Ovary (tissue), 3 donors: ENCODE data around the gene PAAF1.

Source experiments
- POLR2A ChIP-seq: fragments of 450-650 bp; IDR thresholded peaks from one replicate; pipeline ENCODE4 v1.6.1; 2017; ENCODE audit warnings: antibody characterized with exemption, mild to moderate bottlenecking, moderate library complexity
- TF ChIP-seq, protein P1 (sequence below), 3 donors: fragments of 450-650 bp in 2 of 3; fragments of 200-600 bp in 1 of 3; IDR thresholded peaks; one replicate each; pipeline versions ENCODE4 v1.5.1 to v1.8.0; 2016 to 2022; ENCODE audit warnings: antibody characterized with exemption in 3 of 3, mild to moderate bottlenecking in 1 of 3
- donor health status: DM: no; HTN: no; CAD: no.

DNA sequence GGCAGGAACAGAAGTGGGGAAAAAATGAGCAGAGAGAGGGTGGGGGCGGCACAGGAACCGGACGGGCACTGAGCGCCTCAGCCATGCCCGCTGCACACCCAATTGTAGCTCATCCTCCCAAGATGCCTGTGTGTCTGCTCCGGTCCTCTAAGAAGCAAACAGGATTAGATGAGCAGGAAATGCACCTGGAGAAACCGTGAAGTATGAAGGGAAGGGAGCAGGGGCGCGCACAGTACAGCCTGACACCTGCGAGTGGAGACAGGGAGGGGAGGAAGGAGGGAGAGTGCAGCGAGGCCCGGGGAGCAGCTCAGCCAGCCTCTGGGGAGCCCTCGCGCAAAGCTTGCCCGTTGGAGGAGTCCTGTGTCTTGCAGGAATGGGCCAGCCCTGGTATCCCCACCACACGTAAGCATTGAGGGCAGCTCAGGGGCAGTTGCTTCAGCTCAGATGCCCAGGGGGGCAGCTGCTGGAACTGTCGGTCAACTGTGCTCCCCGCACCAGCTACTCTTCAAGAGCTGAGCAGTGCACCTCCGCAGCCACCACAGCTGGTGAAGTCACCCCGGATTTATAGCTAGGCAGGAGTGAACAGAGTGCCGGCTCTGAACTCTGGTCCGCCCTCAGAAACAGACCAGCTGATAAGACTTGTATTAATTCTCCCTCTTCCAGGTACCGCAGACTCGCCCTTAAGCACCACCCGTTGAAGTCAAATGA lies 81.0 kb downstream of the PAAF1 start:
- TF ChIP-seq, protein P1, sequence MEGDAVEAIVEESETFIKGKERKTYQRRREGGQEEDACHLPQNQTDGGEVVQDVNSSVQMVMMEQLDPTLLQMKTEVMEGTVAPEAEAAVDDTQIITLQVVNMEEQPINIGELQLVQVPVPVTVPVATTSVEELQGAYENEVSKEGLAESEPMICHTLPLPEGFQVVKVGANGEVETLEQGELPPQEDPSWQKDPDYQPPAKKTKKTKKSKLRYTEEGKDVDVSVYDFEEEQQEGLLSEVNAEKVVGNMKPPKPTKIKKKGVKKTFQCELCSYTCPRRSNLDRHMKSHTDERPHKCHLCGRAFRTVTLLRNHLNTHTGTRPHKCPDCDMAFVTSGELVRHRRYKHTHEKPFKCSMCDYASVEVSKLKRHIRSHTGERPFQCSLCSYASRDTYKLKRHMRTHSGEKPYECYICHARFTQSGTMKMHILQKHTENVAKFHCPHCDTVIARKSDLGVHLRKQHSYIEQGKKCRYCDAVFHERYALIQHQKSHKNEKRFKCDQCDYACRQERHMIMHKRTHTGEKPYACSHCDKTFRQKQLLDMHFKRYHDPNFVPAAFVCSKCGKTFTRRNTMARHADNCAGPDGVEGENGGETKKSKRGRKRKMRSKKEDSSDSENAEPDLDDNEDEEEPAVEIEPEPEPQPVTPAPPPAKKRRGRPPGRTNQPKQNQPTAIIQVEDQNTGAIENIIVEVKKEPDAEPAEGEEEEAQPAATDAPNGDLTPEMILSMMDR (IDR thresholded peaks at IDR 0.05) = no peak
- no peak for TF ChIP-seq POLR2A
